Caco-2 (cell line): ENCODE measurements around the gene CCDC30. TPM values are rescaled to one million over a fixed set of nuclear protein-coding genes. Genes with fewer than 3 reads are reported as not detected.

Source experiments
- BruUV-seq: library from RNA; stranded (reverse); fragments of 400-500 nt; replicated peaks from 2 replicates; lab custom pipeline; 2021; lab: Mats Ljungman, UMichigan
- CTCF ChIA-PET: fragments of 300-600 bp; sonication (Branson Sonifier 250); formaldehyde crosslinking; loops from one replicate; lab custom pipeline; 2022; ENCODE audit warnings: antibody characterized with exemption; lab: Charles Lee
- POLR2A ChIA-PET: fragments of 300-600 bp; sonication (Branson Sonifier 250); formaldehyde crosslinking; loops from one replicate; lab custom pipeline; 2022; ENCODE audit warnings: antibody characterized with exemption; lab: Charles Lee
- DNase-seq, 2 experiments: peaks; one replicate each; pipeline versions ENCODE4 v3.0.0 to v3.0.0-alpha.2; 2020 to 2022
- H3K27me3 ChIP-seq: replicated peaks from 2 replicates; pipeline ENCODE4 v1.6.0; 2011; ENCODE audit warnings: low read length; ENCODE audit not compliant: control insufficient read depth, insufficient read depth
- H3K36me3 ChIP-seq: 2 replicates; pipeline ENCODE4 v1.5.1; 2011; ENCODE audit warnings: low read length; ENCODE audit not compliant: control insufficient read depth, insufficient read depth
- H3K4me1 ChIP-seq: fragments of 250-450 bp; sonication (Bioruptor Pico); 2 replicates; pipeline ENCODE4 v1.5.1; 2020; ENCODE audit warnings: mild to moderate bottlenecking
- H3K4me3 ChIP-seq: 2 replicates; pipeline ENCODE4 v1.5.1; 2011; ENCODE audit warnings: low read depth, mild to moderate bottlenecking, control low read depth, low read length
- H3K9me3 ChIP-seq: fragments of 250-450 bp; sonication (Bioruptor Pico); 2 replicates; pipeline ENCODE4 v1.5.1; 2020; ENCODE audit warnings: mild to moderate bottlenecking, moderate library complexity
- H3K27ac Mint-ChIP-seq: one replicate; pipeline ENCODE4 v1.8.0; 2022; ENCODE audit warnings: mixed read lengths; ENCODE audit not compliant: unreplicated experiment
- H3K27me3 Mint-ChIP-seq: one replicate; pipeline ENCODE4 v1.8.0; 2022; ENCODE audit warnings: mixed read lengths; ENCODE audit not compliant: insufficient read depth, unreplicated experiment
- H3K36me3 Mint-ChIP-seq: one replicate; pipeline ENCODE4 v1.8.0; 2022; ENCODE audit warnings: mild to moderate bottlenecking, mixed read lengths; ENCODE audit not compliant: insufficient read depth, unreplicated experiment
- H3K4me1 Mint-ChIP-seq: one replicate; pipeline ENCODE4 v1.8.0; 2022; ENCODE audit warnings: low read depth, mixed read lengths; ENCODE audit not compliant: unreplicated experiment
- H3K4me3 Mint-ChIP-seq: one replicate; pipeline ENCODE4 v1.8.0; 2022; ENCODE audit warnings: mild to moderate bottlenecking, moderate library complexity, mixed read lengths; ENCODE audit not compliant: unreplicated experiment
- H3K9me3 Mint-ChIP-seq: one replicate; pipeline ENCODE4 v1.8.0; 2022; ENCODE audit warnings: mixed read lengths; ENCODE audit not compliant: unreplicated experiment
- CTCF ChIP-seq, 2 experiments: fragments of 200-600 bp in 1 of 2; IDR thresholded peaks; 1 replicate in 1 of 2; 2 replicates in 1 of 2; pipeline versions ENCODE4 v1.5.1 to v1.8.0; 2011 to 2022; ENCODE audit warnings: antibody characterized with exemption in 1 of 2, control low read depth in 1 of 2, inconsistent platforms in 1 of 2, low read depth in 1 of 2, low read length in 1 of 2, mild to moderate bottlenecking in 1 of 2, moderate library complexity in 1 of 2; ENCODE audit not compliant: insufficient read depth in 1 of 2, severe bottlenecking in 1 of 2, unreplicated experiment in 1 of 2
- intact Hi-C: fragments of 100-400 bp; cut with micrococcal nuclease; formaldehyde crosslinking; loops from one replicate; pipeline ENCODE4 v1.10.0; 2022; ENCODE audit not compliant: unreplicated experiment
- total RNA-seq: library from RNA; stranded (reverse); gene quantifications from 2 replicates; pipeline ENCODE4 v1.2.3, GENCODE V29; 2022

Gene CCDC30
- total RNA-seq, 1 experiment from 2014 or later: 1.3 TPM

GRCh38 chr1:42456010-42456753 is 6.9 kb upstream of the CCDC30 start, which contains the start of the genes PPCS and ZMYND12:
PPCS (plus strand) TSS chr1:42456543; CDS start chr1:42456566, 23 bp downstream.
ZMYND12 (minus strand) TSS chr1:42456022; CDS start chr1:42455997, 25 bp downstream.
- peak; percentile 76 to 85 for DNase-seq
- peaks cover 24% of the 10 kb centered on the region for H3K36me3 Mint-ChIP-seq
- TSS peak; percentile 71 for BruUV-seq
- H3K9me3 Mint-ChIP-seq: no peaks in the 10 kb centered on the region
- ChIA-PET CTCF (no interaction called here), POLR2A (interaction anchor here (1.0 kb wide), 1 partner anchor 116 kb away, joined by 4 read pairs; no protein-coding TSS in a partner anchor)
- H3K27me3 ChIP-seq: no peaks in the 10 kb centered on the region
- peaks cover 32% of the 10 kb centered on the region for H3K4me1 Mint-ChIP-seq
- peak within 1 kb of the TSS; percentile 85 for H3K27ac Mint-ChIP-seq
- H3K36me3 ChIP-seq: no peaks in the 10 kb centered on the region
- peak within 1 kb of the TSS; percentile 93 for H3K4me3 ChIP-seq
- no peak for TF ChIP-seq CTCF (IDR thresholded peaks at IDR 0.05; ENCODE audit: insufficient read depth in 1 of 2, low read depth in 1 of 2, low read length in 1 of 2, severe bottlenecking in 1 of 2, unreplicated experiment in 1 of 2)
- H3K4me1 ChIP-seq: peaks cover 17% of the 10 kb centered on the region
- H3K27me3 Mint-ChIP-seq: no peaks in the 10 kb centered on the region
- no peaks in the 10 kb centered on the region for H3K9me3 ChIP-seq
- intact Hi-C loops: no loop called here
- H3K4me3 Mint-ChIP-seq: peak within 1 kb of the TSS; percentile 78

- no TSS peak for BruUV-seq
- no peaks in the 10 kb centered on the region for H3K9me3 Mint-ChIP-seq
- H3K36me3 Mint-ChIP-seq: peaks cover 24% of the 10 kb centered on the region
- intact Hi-C loops: no loop called here
- CTCF ChIA-PET: no interaction called here
- TF ChIP-seq CTCF (IDR thresholded peaks at IDR 0.05; ENCODE audit: insufficient read depth in 1 of 2, low read depth in 1 of 2, low read length in 1 of 2, severe bottlenecking in 1 of 2, unreplicated experiment in 1 of 2): no peak
- DNase-seq: peak; percentile 51 to 55
- peaks cover 32% of the 10 kb centered on the region for H3K4me1 Mint-ChIP-seq
- no peaks in the 10 kb centered on the region for H3K27me3 Mint-ChIP-seq
- Histone ChIP-seq H3K36me3 (no peaks in the 10 kb centered on the region), H3K4me3 (peak overlapping the region; percentile 93), H3K9me3 (no peaks in the 10 kb centered on the region), H3K4me1 (peaks cover 17% of the 10 kb centered on the region), H3K27me3 (no peaks in the 10 kb centered on the region)
- peak overlapping the region; percentile 78 for H3K4me3 Mint-ChIP-seq
- POLR2A ChIA-PET: interaction anchor here (0.9 to 1.0 kb wide), 2 partner anchors 41 to 116 kb away, joined by 3 to 4 read pairs; no protein-coding TSS in a partner anchor
- peak overlapping the region; percentile 85 for H3K27ac Mint-ChIP-seq
Observed at GRCh38 chr1:42456754-42457089, 6.4 kb upstream of the CCDC30 start.

GRCh38 chr1:42461196-42461595 is 1.9 kb upstream of the CCDC30 start:
- no peaks in the 10 kb centered on the region for H3K9me3 Mint-ChIP-seq
- intact Hi-C loops: loop anchor here (5.0 to 10.0 kb wide), 3 partner anchors 124 to 286 kb away; partner anchors contain the start of gene FOXJ3
- H3K27me3 Mint-ChIP-seq: no peaks in the 10 kb centered on the region
- CTCF ChIA-PET: no interaction called here
- DNase-seq: no peak
- Histone ChIP-seq H3K4me3 (no peak overlapping the region), H3K9me3 (no peaks in the 10 kb centered on the region), H3K4me1 (peaks cover 14% of the 10 kb centered on the region; the same call in 1 of the 2 replicates), H3K27me3 (no peaks in the 10 kb centered on the region), H3K36me3 (no peaks in the 10 kb centered on the region)
- no peak overlapping the region for H3K27ac Mint-ChIP-seq
- H3K4me3 Mint-ChIP-seq: no peak overlapping the region
- no peak for TF ChIP-seq CTCF (IDR thresholded peaks at IDR 0.05; ENCODE audit: insufficient read depth in 1 of 2, low read depth in 1 of 2, low read length in 1 of 2, severe bottlenecking in 1 of 2, unreplicated experiment in 1 of 2)
- BruUV-seq: no TSS peak
- POLR2A ChIA-PET: interaction anchor here (0.7 kb wide), 1 partner anchor 121 kb away, joined by 3 read pairs; no protein-coding TSS in a partner anchor
- peaks cover 27% of the 10 kb centered on the region for H3K4me1 Mint-ChIP-seq
- peaks cover 24% of the 10 kb centered on the region for H3K36me3 Mint-ChIP-seq
